H9 (cell line): ENCODE measurements around the gene PRDM13. TPM values are rescaled to one million over a fixed set of nuclear protein-coding genes. Genes with fewer than 3 reads are reported as not detected.

Source experiments
- DNase-seq: peaks from one replicate; pipeline ENCODE4 v3.0.0-alpha.2; 2017
- H2AFZ ChIP-seq: one replicate; pipeline ENCODE4 v1.6.1; 2013; ENCODE audit warnings: mild to moderate bottlenecking, low read length, control low read depth, moderate library complexity
- H2AK5ac ChIP-seq: 2 replicates; pipeline ENCODE4 v1.6.1; 2013; ENCODE audit warnings: low read length, control low read depth, mixed read lengths; ENCODE audit not compliant: insufficient read length
- H2BK120ac ChIP-seq: one replicate; pipeline ENCODE4 v1.6.1; 2013; ENCODE audit warnings: low read depth, mild to moderate bottlenecking, low read length, control low read depth, inconsistent platforms; ENCODE audit not compliant: poor library complexity, severe bottlenecking
- H2BK12ac ChIP-seq: 2 replicates; pipeline ENCODE4 v1.6.1; 2013; ENCODE audit warnings: low read length, control low read depth, mixed read lengths, low read depth; ENCODE audit not compliant: insufficient read length
- H2BK15ac ChIP-seq: 2 replicates; pipeline ENCODE4 v1.6.1; 2013; ENCODE audit warnings: low read depth, low read length, control low read depth
- H2BK20ac ChIP-seq: one replicate; pipeline ENCODE4 v1.6.1; 2013; ENCODE audit warnings: low read depth, mild to moderate bottlenecking, low read length, control low read depth, inconsistent platforms; ENCODE audit not compliant: poor library complexity, severe bottlenecking
- H2BK5ac ChIP-seq: 2 replicates; pipeline ENCODE4 v1.6.1; 2013; ENCODE audit warnings: low read length, control low read depth, mixed read lengths; ENCODE audit not compliant: insufficient read length
- H3K14ac ChIP-seq: 2 replicates; pipeline ENCODE4 v1.6.1; 2013; ENCODE audit warnings: low read length, control low read depth; ENCODE audit not compliant: insufficient read depth
- H3K18ac ChIP-seq: 2 replicates; pipeline ENCODE4 v1.6.1; 2013; ENCODE audit warnings: low read depth, mild to moderate bottlenecking, mixed read lengths, low read length, control low read depth; ENCODE audit not compliant: insufficient read length
- H3K23ac ChIP-seq: 2 replicates; pipeline ENCODE4 v1.6.1; 2013; ENCODE audit warnings: low read length, control low read depth, mixed read lengths, low read depth; ENCODE audit not compliant: insufficient read length
- H3K23me2 ChIP-seq: 2 replicates; pipeline ENCODE4 v1.6.1; 2013; ENCODE audit warnings: low read depth, mild to moderate bottlenecking, mixed read lengths, low read length, control low read depth; ENCODE audit not compliant: insufficient read length, poor library complexity, severe bottlenecking
- H3K27ac ChIP-seq: 2 replicates; pipeline ENCODE4 v1.5.1; 2013; ENCODE audit warnings: low read length, control low read depth, mixed read lengths, low read depth; ENCODE audit not compliant: insufficient read length
- H3K27me3 ChIP-seq: 2 replicates; pipeline ENCODE4 v1.6.1; 2013; ENCODE audit warnings: low read length, control low read depth, inconsistent platforms; ENCODE audit not compliant: insufficient read depth
- H3K4ac ChIP-seq: 2 replicates; pipeline ENCODE4 v1.6.1; 2013; ENCODE audit warnings: low read depth, mild to moderate bottlenecking, control low read depth, inconsistent platforms, low read length, moderate library complexity
- H3K4me1 ChIP-seq: 2 replicates; pipeline ENCODE4 v1.6.1; 2013; ENCODE audit warnings: low read length, control low read depth, inconsistent platforms; ENCODE audit not compliant: insufficient read depth
- H3K4me2 ChIP-seq: 2 replicates; pipeline ENCODE4 v1.6.1; 2013; ENCODE audit warnings: low read length, control low read depth, mixed read lengths; ENCODE audit not compliant: insufficient read length, insufficient read depth
- H3K56ac ChIP-seq: 2 replicates; pipeline ENCODE4 v1.6.1; 2013; ENCODE audit warnings: low read depth, mild to moderate bottlenecking, mixed read lengths, low read length, control low read depth; ENCODE audit not compliant: insufficient read length
- H3K79me1 ChIP-seq: 2 replicates; pipeline ENCODE4 v1.6.1; 2013; ENCODE audit warnings: low read depth, mild to moderate bottlenecking, moderate library complexity, low read length, control low read depth, inconsistent platforms; ENCODE audit not compliant: insufficient read depth, poor library complexity, severe bottlenecking
- H3K79me2 ChIP-seq: 2 replicates; pipeline ENCODE4 v1.6.1; 2013; ENCODE audit warnings: low read length, control low read depth, inconsistent platforms; ENCODE audit not compliant: insufficient read depth
- H3K9ac ChIP-seq: 2 replicates; pipeline ENCODE4 v1.6.1; 2013; ENCODE audit warnings: low read length, control low read depth, mixed read lengths; ENCODE audit not compliant: insufficient read length; ENCODE audit errors: extremely low read depth
- H3K9me3 ChIP-seq: one replicate; pipeline ENCODE4 v1.6.1; 2013; ENCODE audit warnings: low read depth, low read length, inconsistent platforms; ENCODE audit not compliant: control insufficient read depth
- H3T11ph ChIP-seq: one replicate; pipeline ENCODE4 v1.6.1; 2013; ENCODE audit warnings: mild to moderate bottlenecking, low read length, control low read depth, inconsistent platforms
- H4K20me1 ChIP-seq: one replicate; pipeline ENCODE4 v1.6.1; 2013; ENCODE audit not compliant: control insufficient read depth, insufficient read length, insufficient read depth
- H4K5ac ChIP-seq: 2 replicates; pipeline ENCODE4 v1.6.1; 2013; ENCODE audit warnings: low read depth, mild to moderate bottlenecking, mixed read lengths, low read length, control low read depth; ENCODE audit not compliant: insufficient read length
- H4K8ac ChIP-seq: replicated peaks from 2 replicates; pipeline ENCODE4 v1.6.1; 2013; ENCODE audit warnings: low read length, control low read depth, mixed read lengths, low read depth; ENCODE audit not compliant: insufficient read length
- H4K91ac ChIP-seq: 2 replicates; pipeline ENCODE4 v1.6.1; 2013; ENCODE audit warnings: low read depth, mild to moderate bottlenecking, moderate library complexity, mixed read lengths, low read length, control low read depth; ENCODE audit not compliant: insufficient read length
- H3K27ac Mint-ChIP-seq, 3 experiments: 2 replicates in 2 of 3; 3 replicates in 1 of 3; pipeline ENCODE4 v1.8.0; 2020 to 2021; ENCODE audit warnings: mixed read lengths in 3 of 3, mild to moderate bottlenecking in 1 of 3, moderate library complexity in 1 of 3
- H3K27me3 Mint-ChIP-seq: 2 replicates; pipeline ENCODE4 v1.8.0; 2021; ENCODE audit warnings: low read depth, mild to moderate bottlenecking, moderate library complexity, mixed read lengths
- H3K36me3 Mint-ChIP-seq, 3 experiments: 2 replicates in 2 of 3; 3 replicates in 1 of 3; pipeline ENCODE4 v1.8.0; 2020 to 2021; ENCODE audit warnings: low read depth in 3 of 3, mixed read lengths in 3 of 3; ENCODE audit not compliant: insufficient read depth in 1 of 3
- H3K4me1 Mint-ChIP-seq, 2 experiments: 2 replicates each; pipeline ENCODE4 v1.8.0; 2020; ENCODE audit warnings: mixed read lengths in 2 of 2
- H3K4me3 Mint-ChIP-seq, 2 experiments: 2 replicates in 1 of 2; 3 replicates in 1 of 2; pipeline ENCODE4 v1.8.0; 2020 to 2021; ENCODE audit warnings: mild to moderate bottlenecking in 2 of 2, mixed read lengths in 2 of 2, moderate library complexity in 1 of 2
- H3K9me3 Mint-ChIP-seq, 2 experiments: 2 replicates in 1 of 2; 3 replicates in 1 of 2; pipeline ENCODE4 v1.8.0; 2020; ENCODE audit warnings: mild to moderate bottlenecking in 2 of 2, mixed read lengths in 2 of 2, moderate library complexity in 1 of 2
- WGBS: extraction: QIAGEN DNeasy Blood & Tissue Kit; methylation state at CpG from one replicate; pipeline ENCODE4 v1.1.7; 2013; ENCODE audit warnings: missing lambda C conversion rate, low lambda C conversion rate, mixed read lengths; ENCODE audit not compliant: insufficient read length; ENCODE audit errors: extremely low coverage; 5-methylcytosine and 5-hydroxymethylcytosine counted together
- total RNA-seq: library from RNA; stranded (reverse); gene quantifications from 2 replicates; pipeline ENCODE4 v1.2.1, GENCODE V29; 2021
- TF ChIP-seq, protein P1 (sequence below): fragments of 200-600 bp; sonication (generic); conservative IDR thresholded peaks from 3 replicates; pipeline ENCODE4 v1.8.0; 2021; ENCODE audit warnings: antibody characterized with exemption, mild to moderate bottlenecking

Gene PRDM13
- total RNA-seq, 1 experiment from 2014 or later, result not detected

GRCh38 chr6:99563056-99563723, 43.4 kb upstream of the PRDM13 start:
- H3T11ph ChIP-seq, result no peak overlapping the region
- H2BK15ac ChIP-seq, result no peak overlapping the region
- no peak overlapping the region for H4K5ac ChIP-seq
- H2BK5ac ChIP-seq, result no peak overlapping the region
- H3K14ac ChIP-seq, result no peak overlapping the region
- Mint-ChIP-seq H3K36me3 (peaks cover 4 to 34% (median 26%) of the 10 kb centered on the region in 3 experiments; a peak in 5 of 7 replicates), H3K4me1 (peaks cover 12 to 14% of the 10 kb centered on the region in 2 experiments), H3K4me3 (no peak overlapping the region), H3K9me3 (no peaks in the 10 kb centered on the region), H3K27ac (no peak overlapping the region), H3K27me3 (no peaks in the 10 kb centered on the region)
- no peak overlapping the region for H4K91ac ChIP-seq
- peaks cover 13% of the 10 kb centered on the region; the same call in 1 of the 2 replicates for H3K79me2 ChIP-seq
- H3K27ac ChIP-seq, result no peak overlapping the region
- no peak overlapping the region for H4K8ac ChIP-seq
- no peak overlapping the region for H3K4me2 ChIP-seq
- H2BK12ac ChIP-seq, result no peak overlapping the region
- H2AFZ ChIP-seq, result no peak overlapping the region
- no CpG with 5 or more reads among the region's 4 CpGs for WGBS
- H2BK20ac ChIP-seq, result no peak overlapping the region
- no peak overlapping the region for H3K23ac ChIP-seq
- no peak for DNase-seq
- H3K4me1 ChIP-seq, result no peaks in the 10 kb centered on the region
- no peak overlapping the region for H3K56ac ChIP-seq
- no peaks in the 10 kb centered on the region for H3K9me3 ChIP-seq
- TF ChIP-seq, protein P1, sequence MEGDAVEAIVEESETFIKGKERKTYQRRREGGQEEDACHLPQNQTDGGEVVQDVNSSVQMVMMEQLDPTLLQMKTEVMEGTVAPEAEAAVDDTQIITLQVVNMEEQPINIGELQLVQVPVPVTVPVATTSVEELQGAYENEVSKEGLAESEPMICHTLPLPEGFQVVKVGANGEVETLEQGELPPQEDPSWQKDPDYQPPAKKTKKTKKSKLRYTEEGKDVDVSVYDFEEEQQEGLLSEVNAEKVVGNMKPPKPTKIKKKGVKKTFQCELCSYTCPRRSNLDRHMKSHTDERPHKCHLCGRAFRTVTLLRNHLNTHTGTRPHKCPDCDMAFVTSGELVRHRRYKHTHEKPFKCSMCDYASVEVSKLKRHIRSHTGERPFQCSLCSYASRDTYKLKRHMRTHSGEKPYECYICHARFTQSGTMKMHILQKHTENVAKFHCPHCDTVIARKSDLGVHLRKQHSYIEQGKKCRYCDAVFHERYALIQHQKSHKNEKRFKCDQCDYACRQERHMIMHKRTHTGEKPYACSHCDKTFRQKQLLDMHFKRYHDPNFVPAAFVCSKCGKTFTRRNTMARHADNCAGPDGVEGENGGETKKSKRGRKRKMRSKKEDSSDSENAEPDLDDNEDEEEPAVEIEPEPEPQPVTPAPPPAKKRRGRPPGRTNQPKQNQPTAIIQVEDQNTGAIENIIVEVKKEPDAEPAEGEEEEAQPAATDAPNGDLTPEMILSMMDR, result no peak
- H2AK5ac ChIP-seq, result no peak overlapping the region
- no peak overlapping the region for H2BK120ac ChIP-seq
- no peaks in the 10 kb centered on the region for H3K27me3 ChIP-seq
- H3K79me1 ChIP-seq, result no peaks in the 10 kb centered on the region
- no peaks in the 10 kb centered on the region for H4K20me1 ChIP-seq
- H3K23me2 ChIP-seq, result no peaks in the 10 kb centered on the region
- H3K9ac ChIP-seq, result no peak overlapping the region
- H3K4ac ChIP-seq, result no peak overlapping the region
- no peak overlapping the region for H3K18ac ChIP-seq
